Activated naive CD4-positive, alpha-beta T cell treated with anti-CD3 and anti-CD28 coated beads, Interleukin-2, amount 50 U/mL, for 24 hours (primary cell): ENCODE results near the gene SCUBE1.

ENCODE experiments used
- H3K27ac Mint-ChIP-seq: one replicate; pipeline ENCODE4 v1.8.0; 2021; ENCODE audit warnings: mild to moderate bottlenecking, mixed read lengths
- H3K27me3 Mint-ChIP-seq: one replicate; pipeline ENCODE4 v1.8.0; 2021; ENCODE audit warnings: mixed read lengths
- H3K36me3 Mint-ChIP-seq: one replicate; pipeline ENCODE4 v1.8.0; 2021; ENCODE audit warnings: mixed read lengths
- H3K4me1 Mint-ChIP-seq: one replicate; pipeline ENCODE4 v1.8.0; 2021; ENCODE audit warnings: mixed read lengths
- H3K4me3 Mint-ChIP-seq: one replicate; pipeline ENCODE4 v1.8.0; 2021; ENCODE audit warnings: mild to moderate bottlenecking, mixed read lengths
- H3K9me3 Mint-ChIP-seq: one replicate; pipeline ENCODE4 v1.8.0; 2021; ENCODE audit warnings: mixed read lengths

The SCUBE1 gene

GRCh38 chr22:43198936-43199335, 144.2 kb downstream of the SCUBE1 start:
- Mint-ChIP-seq H3K4me1 (no peaks in the 10 kb centered on the region), H3K4me3 (no peak overlapping the region), H3K27ac (no peak overlapping the region), H3K27me3 (no peaks in the 10 kb centered on the region), H3K36me3 (no peaks in the 10 kb centered on the region), H3K9me3 (no peaks in the 10 kb centered on the region)

GRCh38 chr22:43198126-43198525, 145.0 kb downstream of the SCUBE1 start:
- Mint-ChIP-seq H3K27me3 (no peaks in the 10 kb centered on the region), H3K36me3 (no peaks in the 10 kb centered on the region), H3K4me3 (no peak overlapping the region), H3K4me1 (no peaks in the 10 kb centered on the region), H3K9me3 (no peaks in the 10 kb centered on the region), H3K27ac (no peak overlapping the region)

- no peaks in the 10 kb centered on the region for H3K36me3 Mint-ChIP-seq
- no peaks in the 10 kb centered on the region for H3K4me1 Mint-ChIP-seq
- no peaks in the 10 kb centered on the region for H3K9me3 Mint-ChIP-seq
- H3K27ac Mint-ChIP-seq = no peak overlapping the region
- no peaks in the 10 kb centered on the region for H3K27me3 Mint-ChIP-seq
- H3K4me3 Mint-ChIP-seq = no peak overlapping the region
These were observed 145.8 kb downstream of the SCUBE1 start for GRCh38 chr22:43197271-43197941.

GRCh38 chr22:43191831-43192230, 151.3 kb downstream of the SCUBE1 start:
- H3K27ac Mint-ChIP-seq = no peak overlapping the region
- peaks cover 3% of the 10 kb centered on the region for H3K36me3 Mint-ChIP-seq
- H3K9me3 Mint-ChIP-seq = no peaks in the 10 kb centered on the region
- peaks cover 3% of the 10 kb centered on the region for H3K4me1 Mint-ChIP-seq
- H3K4me3 Mint-ChIP-seq = no peak overlapping the region
- no peaks in the 10 kb centered on the region for H3K27me3 Mint-ChIP-seq

- Mint-ChIP-seq H3K27me3 (no peaks in the 10 kb centered on the region), H3K4me1 (peaks cover 16% of the 10 kb centered on the region), H3K9me3 (no peaks in the 10 kb centered on the region), H3K36me3 (peaks cover 5% of the 10 kb centered on the region), H3K27ac (peak overlapping the region; percentile 46), H3K4me3 (peak overlapping the region; percentile 49)
These were observed 154.2 kb downstream of the SCUBE1 start for GRCh38 chr22:43188829-43189545.

GRCh38 chr22:43187171-43188099, 155.7 kb downstream of the SCUBE1 start:
- Mint-ChIP-seq H3K4me1 (peaks cover 21% of the 10 kb centered on the region), H3K27ac (peak overlapping the region; percentile 93), H3K9me3 (no peaks in the 10 kb centered on the region), H3K4me3 (peak overlapping the region; percentile 89), H3K27me3 (no peaks in the 10 kb centered on the region), H3K36me3 (peaks cover 5% of the 10 kb centered on the region)

- H3K4me3 Mint-ChIP-seq = peak within 1 kb of the TSS; percentile 89
- peaks cover 4% of the 10 kb centered on the region for H3K36me3 Mint-ChIP-seq
- H3K27ac Mint-ChIP-seq = peak within 1 kb of the TSS; percentile 93
- no peaks in the 10 kb centered on the region for H3K27me3 Mint-ChIP-seq
- H3K9me3 Mint-ChIP-seq = no peaks in the 10 kb centered on the region
- H3K4me1 Mint-ChIP-seq = peaks cover 24% of the 10 kb centered on the region
These were observed 156.7 kb downstream of the SCUBE1 start, which contains the start of gene TTLL12 for GRCh38 chr22:43186272-43187170. TTLL12 (minus strand) TSS chr22:43187134; CDS start chr22:43187069, 65 bp downstream.

GRCh38 chr22:43185860-43186261, 157.3 kb downstream of the SCUBE1 start:
- peak overlapping the region; percentile 87 for H3K4me3 Mint-ChIP-seq
- peaks cover 24% of the 10 kb centered on the region for H3K4me1 Mint-ChIP-seq
- H3K27me3 Mint-ChIP-seq = no peaks in the 10 kb centered on the region
- no peak overlapping the region for H3K27ac Mint-ChIP-seq
- no peaks in the 10 kb centered on the region for H3K9me3 Mint-ChIP-seq
- H3K36me3 Mint-ChIP-seq = peaks cover 2% of the 10 kb centered on the region

- Mint-ChIP-seq H3K9me3 (no peaks in the 10 kb centered on the region), H3K4me1 (peaks cover 21% of the 10 kb centered on the region), H3K27me3 (no peaks in the 10 kb centered on the region), H3K36me3 (peaks cover 3% of the 10 kb centered on the region), H3K4me3 (peak overlapping the region; percentile 67), H3K27ac (no peak overlapping the region)
These were observed 159.5 kb downstream of the SCUBE1 start for GRCh38 chr22:43183496-43184277.

- Mint-ChIP-seq H3K4me1 (peaks cover 21% of the 10 kb centered on the region), H3K27me3 (no peaks in the 10 kb centered on the region), H3K9me3 (no peaks in the 10 kb centered on the region), H3K27ac (no peak overlapping the region), H3K4me3 (no peak overlapping the region), H3K36me3 (peaks cover 5% of the 10 kb centered on the region)
These were observed 160.4 kb downstream of the SCUBE1 start for GRCh38 chr22:43182726-43183125.

- Mint-ChIP-seq H3K36me3 (peaks cover 5% of the 10 kb centered on the region), H3K4me1 (peaks cover 21% of the 10 kb centered on the region), H3K4me3 (no peak overlapping the region), H3K27ac (no peak overlapping the region), H3K27me3 (no peaks in the 10 kb centered on the region), H3K9me3 (no peaks in the 10 kb centered on the region)
These were observed 161.1 kb downstream of the SCUBE1 start for GRCh38 chr22:43182118-43182517.

- Mint-ChIP-seq H3K36me3 (peaks cover 5% of the 10 kb centered on the region), H3K27me3 (no peaks in the 10 kb centered on the region), H3K9me3 (no peaks in the 10 kb centered on the region), H3K4me3 (no peak overlapping the region), H3K4me1 (peaks cover 21% of the 10 kb centered on the region), H3K27ac (no peak overlapping the region)
These were observed 161.7 kb downstream of the SCUBE1 start for GRCh38 chr22:43181321-43182076.

- H3K36me3 Mint-ChIP-seq = peaks cover 8% of the 10 kb centered on the region
- no peaks in the 10 kb centered on the region for H3K27me3 Mint-ChIP-seq
- no peaks in the 10 kb centered on the region for H3K9me3 Mint-ChIP-seq
- no peak overlapping the region for H3K4me3 Mint-ChIP-seq
- H3K4me1 Mint-ChIP-seq = peaks cover 21% of the 10 kb centered on the region
- no peak overlapping the region for H3K27ac Mint-ChIP-seq
These were observed 162.5 kb downstream of the SCUBE1 start for GRCh38 chr22:43180670-43181069.

- Mint-ChIP-seq H3K27ac (no peak overlapping the region), H3K9me3 (no peaks in the 10 kb centered on the region), H3K4me3 (no peak overlapping the region), H3K4me1 (peaks cover 15% of the 10 kb centered on the region), H3K27me3 (no peaks in the 10 kb centered on the region), H3K36me3 (peaks cover 8% of the 10 kb centered on the region)
These were observed 163.3 kb downstream of the SCUBE1 start for GRCh38 chr22:43179911-43180195.
